ENCODE measurements around the gene AUTS2. TPM values are rescaled to one million over a fixed set of nuclear protein-coding genes. Genes with fewer than 3 reads are reported as not detected.

The AUTS2 gene
- polyA plus RNA-seq, 1 experiment, result 0.54 TPM

GRCh38 chr7:69722843-69723242, 124.6 kb downstream of the AUTS2 start:
- H3K36me3 ChIP-seq (ENCODE audit: control insufficient read depth, insufficient read depth, low read length), result no peaks in the 10 kb centered on the region
- no peaks in the 10 kb centered on the region for H3K27me3 ChIP-seq (ENCODE audit: control insufficient read depth, insufficient read depth, low read length)
- DNase-seq (ENCODE audit: low read depth), result no peak
- ChIA-PET POLR2A (no interaction called here), CTCF (no interaction called here)
- no peak for TF ChIP-seq CTCF (IDR thresholded peaks at IDR 0.05; ENCODE audit: insufficient read depth, low read depth, low read length)
- H3K4me3 ChIP-seq (ENCODE audit: low read depth, low read length), result no peak overlapping the region

- TF ChIP-seq CTCF (IDR thresholded peaks at IDR 0.05; ENCODE audit: insufficient read depth, low read depth, low read length), result no peak
- H3K4me3 ChIP-seq (ENCODE audit: low read depth, low read length), result no peak overlapping the region
- H3K36me3 ChIP-seq (ENCODE audit: control insufficient read depth, insufficient read depth, low read length), result no peaks in the 10 kb centered on the region
- DNase-seq (ENCODE audit: low read depth), result no peak
- ChIA-PET CTCF (no interaction called here), POLR2A (no interaction called here)
- no peaks in the 10 kb centered on the region for H3K27me3 ChIP-seq (ENCODE audit: control insufficient read depth, insufficient read depth, low read length)
Observed at GRCh38 chr7:69723663-69724062, 125.4 kb downstream of the AUTS2 start.

DNA sequence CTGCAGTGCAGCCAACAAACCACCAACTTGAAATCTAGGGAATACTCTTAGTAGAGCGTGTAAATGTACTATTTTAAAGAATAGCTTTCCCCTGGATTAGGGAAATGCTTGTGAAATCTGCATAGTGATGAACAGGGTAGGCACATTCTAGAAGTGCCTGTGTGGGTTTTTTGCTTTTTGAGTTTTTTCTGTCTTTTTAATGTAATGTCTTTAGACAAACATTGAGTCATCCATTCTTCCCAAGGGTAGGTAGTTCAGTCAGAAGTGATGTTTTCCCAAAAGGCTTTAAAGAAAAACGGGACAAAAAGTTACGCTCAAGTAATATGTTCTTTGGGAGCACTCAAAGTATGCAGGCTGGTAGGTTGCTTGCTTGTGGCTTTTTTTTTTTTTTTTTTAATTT, 130.0 kb downstream of the AUTS2 start:
- Histone ChIP-seq H3K36me3 (ENCODE audit: control insufficient read depth, insufficient read depth, low read length) (no peaks in the 10 kb centered on the region), H3K27me3 (ENCODE audit: control insufficient read depth, insufficient read depth, low read length) (no peaks in the 10 kb centered on the region), H3K4me3 (ENCODE audit: low read depth, low read length) (no peak overlapping the region)
- CTCF ChIA-PET, result no interaction called here
- TF ChIP-seq CTCF (IDR thresholded peaks at IDR 0.05; ENCODE audit: insufficient read depth, low read depth, low read length), result no peak
- POLR2A ChIA-PET, result no interaction called here
- DNase-seq (ENCODE audit: low read depth), result no peak

DNA sequence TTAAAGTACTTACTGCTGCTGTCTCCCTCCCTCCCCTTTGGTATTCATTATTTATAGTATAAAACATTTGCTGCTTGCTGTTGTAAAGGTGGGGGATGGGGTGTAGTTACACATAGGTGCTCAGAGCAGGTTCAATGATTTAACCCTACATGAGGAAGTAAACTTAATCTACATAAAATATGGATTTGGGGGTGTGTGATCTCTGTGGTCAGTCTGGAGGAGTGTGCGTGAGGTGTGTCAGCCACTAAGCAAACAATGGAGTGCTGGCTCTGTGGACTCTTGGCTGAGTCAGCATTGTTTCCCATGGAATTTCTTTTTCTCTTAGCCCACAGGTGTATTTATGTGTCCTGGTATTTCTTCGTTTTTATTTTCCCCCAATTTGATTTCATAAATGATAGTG, 133.9 kb downstream of the AUTS2 start:
- Histone ChIP-seq H3K4me3 (ENCODE audit: low read depth, low read length) (no peak overlapping the region), H3K36me3 (ENCODE audit: control insufficient read depth, insufficient read depth, low read length) (no peaks in the 10 kb centered on the region), H3K27me3 (ENCODE audit: control insufficient read depth, insufficient read depth, low read length) (no peaks in the 10 kb centered on the region)
- no peak for DNase-seq (ENCODE audit: low read depth)
- ChIA-PET POLR2A (no interaction called here), CTCF (no interaction called here)
- TF ChIP-seq CTCF (IDR thresholded peaks at IDR 0.05; ENCODE audit: insufficient read depth, low read depth, low read length), result no peak

DNA sequence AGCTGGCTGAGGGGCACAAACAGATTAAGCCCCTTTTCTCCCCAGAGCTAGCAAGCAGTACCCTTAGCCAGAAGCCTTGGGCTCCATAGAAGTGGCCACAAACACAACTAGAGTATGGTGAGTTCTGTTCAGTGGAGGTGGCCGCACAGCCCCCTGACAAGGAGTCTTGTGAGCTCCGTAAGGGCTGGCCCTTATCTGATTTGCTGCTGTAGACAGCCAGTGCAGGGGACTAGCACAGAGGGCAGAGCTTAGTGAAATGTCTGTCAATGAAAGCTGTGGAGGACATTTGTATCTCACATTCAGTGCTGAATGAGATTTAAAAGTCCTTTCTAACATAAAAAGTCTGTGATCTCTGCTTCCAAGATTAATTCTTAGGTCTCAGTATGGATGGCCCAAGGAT, 137.3 kb downstream of the AUTS2 start:
- ChIA-PET POLR2A (no interaction called here), CTCF (no interaction called here)
- DNase-seq (ENCODE audit: low read depth), result no peak

More for the DNA sequence above, 137.3 kb downstream of the AUTS2 start:
- Histone ChIP-seq H3K27me3 (ENCODE audit: control insufficient read depth, insufficient read depth, low read length) (no peaks in the 10 kb centered on the region), H3K4me3 (ENCODE audit: low read depth, low read length) (no peak overlapping the region), H3K36me3 (ENCODE audit: control insufficient read depth, insufficient read depth, low read length) (no peaks in the 10 kb centered on the region)
- no peak for TF ChIP-seq CTCF (IDR thresholded peaks at IDR 0.05; ENCODE audit: insufficient read depth, low read depth, low read length)

All from BJ (cell line).